Measurements from ENCODE around the gene GPR55.

The GPR55 gene

DNA sequence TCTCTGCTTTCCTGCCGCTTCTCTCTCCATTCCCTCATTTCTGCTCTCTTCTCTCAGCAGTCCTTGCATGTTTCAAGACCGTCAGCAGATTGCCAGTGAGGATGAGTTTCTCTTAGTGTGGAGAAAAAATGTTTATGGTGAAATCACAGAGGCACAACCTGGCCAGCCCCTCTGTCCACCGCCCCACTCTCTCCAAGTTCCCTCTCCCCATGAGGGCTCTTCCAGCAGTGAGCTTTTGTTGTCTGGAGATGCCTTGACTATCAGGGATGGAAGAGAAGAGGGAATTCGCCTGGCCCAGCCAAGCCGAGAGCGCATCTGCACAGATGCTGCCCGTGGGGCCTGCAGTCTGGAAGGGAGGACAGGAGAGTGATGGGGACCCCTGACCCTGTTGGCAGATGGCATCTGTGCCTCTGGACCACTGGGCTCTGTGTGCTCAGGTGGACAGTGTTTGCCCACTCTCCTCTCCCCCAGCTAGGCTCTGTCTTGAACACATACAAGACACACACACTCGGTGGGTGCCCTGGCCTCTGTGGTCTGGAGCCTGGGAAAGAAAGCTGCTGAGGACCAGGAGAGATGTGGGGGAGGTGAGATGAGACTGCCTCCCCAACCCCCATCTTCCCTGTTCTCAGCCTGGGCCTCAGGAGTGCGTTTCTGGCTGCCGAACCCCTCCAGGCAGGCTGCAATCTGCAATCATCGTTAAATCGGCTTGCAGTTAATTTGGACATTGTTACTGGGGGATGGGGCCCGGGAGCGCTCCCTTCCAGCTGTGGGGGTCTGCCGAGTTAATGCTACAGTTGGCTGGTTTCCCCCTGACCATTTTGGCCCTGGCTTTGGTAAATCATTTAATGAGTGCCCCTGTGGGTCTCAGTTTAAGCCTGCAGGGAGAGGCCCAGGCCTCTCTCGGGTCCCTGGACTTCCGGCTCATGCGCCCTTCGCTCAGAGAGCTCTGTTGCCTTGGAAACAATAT is 55.8 kb downstream of the GPR55 start:
- TF ChIP-seq, protein P1, sequence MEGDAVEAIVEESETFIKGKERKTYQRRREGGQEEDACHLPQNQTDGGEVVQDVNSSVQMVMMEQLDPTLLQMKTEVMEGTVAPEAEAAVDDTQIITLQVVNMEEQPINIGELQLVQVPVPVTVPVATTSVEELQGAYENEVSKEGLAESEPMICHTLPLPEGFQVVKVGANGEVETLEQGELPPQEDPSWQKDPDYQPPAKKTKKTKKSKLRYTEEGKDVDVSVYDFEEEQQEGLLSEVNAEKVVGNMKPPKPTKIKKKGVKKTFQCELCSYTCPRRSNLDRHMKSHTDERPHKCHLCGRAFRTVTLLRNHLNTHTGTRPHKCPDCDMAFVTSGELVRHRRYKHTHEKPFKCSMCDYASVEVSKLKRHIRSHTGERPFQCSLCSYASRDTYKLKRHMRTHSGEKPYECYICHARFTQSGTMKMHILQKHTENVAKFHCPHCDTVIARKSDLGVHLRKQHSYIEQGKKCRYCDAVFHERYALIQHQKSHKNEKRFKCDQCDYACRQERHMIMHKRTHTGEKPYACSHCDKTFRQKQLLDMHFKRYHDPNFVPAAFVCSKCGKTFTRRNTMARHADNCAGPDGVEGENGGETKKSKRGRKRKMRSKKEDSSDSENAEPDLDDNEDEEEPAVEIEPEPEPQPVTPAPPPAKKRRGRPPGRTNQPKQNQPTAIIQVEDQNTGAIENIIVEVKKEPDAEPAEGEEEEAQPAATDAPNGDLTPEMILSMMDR (conservative IDR thresholded peaks at IDR 0.05; ENCODE audit: low read depth, low read length), result no peak
- H3K4me3 ChIP-seq (IDR thresholded peaks at IDR 0.05; ENCODE audit: insufficient read depth, low read depth, low read length), result peak overlapping the region; percentile 60
- no peak overlapping the region for H2AFZ ChIP-seq (ENCODE audit: low read depth)
- peak overlapping the region; percentile 99 for H3K4me2 ChIP-seq
- peaks cover 87% of the 10 kb centered on the region for H3K79me2 ChIP-seq (ENCODE audit: insufficient read depth, low read depth)
- H3K27ac ChIP-seq, result peak overlapping the region; percentile 87
- H3K36me3 ChIP-seq (ENCODE audit: insufficient read depth), result no peaks in the 10 kb centered on the region
- peak overlapping the region; percentile 86 for H3K9ac ChIP-seq
- peaks cover 83% of the 10 kb centered on the region for H3K4me1 ChIP-seq (ENCODE audit: low read depth, poor library complexity, severe bottlenecking)
- no peaks in the 10 kb centered on the region for H3K27me3 ChIP-seq (ENCODE audit: insufficient read depth, low read depth)
- H4K20me1 ChIP-seq (ENCODE audit: insufficient read depth), result no peaks in the 10 kb centered on the region

DNA sequence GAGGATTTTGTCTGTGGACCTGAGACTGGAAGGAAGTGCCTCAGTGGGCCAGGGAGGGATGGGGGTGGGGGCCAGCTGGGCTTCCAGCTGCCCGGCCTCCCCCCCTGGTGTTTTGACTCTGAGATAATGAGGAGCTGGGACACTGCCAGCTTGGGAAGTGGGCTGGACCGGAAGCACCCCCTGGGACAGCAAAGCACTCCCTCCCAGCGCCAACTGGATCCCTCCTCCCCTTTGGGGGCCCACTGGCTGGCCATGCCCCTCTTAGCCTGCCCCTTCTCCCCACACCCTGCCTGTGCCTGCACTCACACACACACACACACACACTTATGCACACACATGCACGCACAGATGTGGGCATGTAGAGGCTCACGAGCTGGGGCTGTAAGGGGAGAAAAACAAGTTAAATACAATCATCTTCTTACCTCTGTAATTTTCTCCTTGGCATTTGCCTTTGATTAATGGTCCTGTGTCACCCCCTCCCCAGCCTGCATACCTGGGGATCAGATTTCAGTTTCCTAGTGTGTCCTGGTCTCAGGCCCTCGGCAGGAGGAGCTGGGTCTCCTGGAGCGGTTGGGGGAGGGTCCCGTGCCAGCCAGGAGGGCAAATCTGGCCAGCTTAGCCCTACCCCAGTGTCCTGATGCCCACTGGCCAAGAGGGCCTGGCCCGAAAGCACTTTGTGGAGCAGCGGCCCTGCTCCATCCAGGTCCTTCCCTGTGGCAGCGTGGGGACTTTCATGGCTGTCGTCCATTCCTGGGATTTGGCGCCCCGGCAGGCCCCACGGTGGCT is 56.7 kb downstream of the GPR55 start:
- H3K36me3 ChIP-seq (ENCODE audit: insufficient read depth), result no peaks in the 10 kb centered on the region
- no peak overlapping the region for H2AFZ ChIP-seq (ENCODE audit: low read depth)
- peak overlapping the region; percentile 99 for H3K4me2 ChIP-seq
- TF ChIP-seq, protein P1 (conservative IDR thresholded peaks at IDR 0.05; ENCODE audit: low read depth, low read length), result no peak
- H3K79me2 ChIP-seq (ENCODE audit: insufficient read depth, low read depth), result peaks cover 92% of the 10 kb centered on the region
- H3K27ac ChIP-seq, result peak overlapping the region; percentile 87
- peaks cover 80% of the 10 kb centered on the region for H3K4me1 ChIP-seq (ENCODE audit: low read depth, poor library complexity, severe bottlenecking)
- H3K4me3 ChIP-seq (IDR thresholded peaks at IDR 0.05; ENCODE audit: insufficient read depth, low read depth, low read length), result no peak overlapping the region
- H3K9ac ChIP-seq, result peak overlapping the region; percentile 86; the same call in 1 of the 2 replicates
- no peaks in the 10 kb centered on the region for H4K20me1 ChIP-seq (ENCODE audit: insufficient read depth)
- H3K27me3 ChIP-seq (ENCODE audit: insufficient read depth, low read depth), result no peaks in the 10 kb centered on the region

DNA sequence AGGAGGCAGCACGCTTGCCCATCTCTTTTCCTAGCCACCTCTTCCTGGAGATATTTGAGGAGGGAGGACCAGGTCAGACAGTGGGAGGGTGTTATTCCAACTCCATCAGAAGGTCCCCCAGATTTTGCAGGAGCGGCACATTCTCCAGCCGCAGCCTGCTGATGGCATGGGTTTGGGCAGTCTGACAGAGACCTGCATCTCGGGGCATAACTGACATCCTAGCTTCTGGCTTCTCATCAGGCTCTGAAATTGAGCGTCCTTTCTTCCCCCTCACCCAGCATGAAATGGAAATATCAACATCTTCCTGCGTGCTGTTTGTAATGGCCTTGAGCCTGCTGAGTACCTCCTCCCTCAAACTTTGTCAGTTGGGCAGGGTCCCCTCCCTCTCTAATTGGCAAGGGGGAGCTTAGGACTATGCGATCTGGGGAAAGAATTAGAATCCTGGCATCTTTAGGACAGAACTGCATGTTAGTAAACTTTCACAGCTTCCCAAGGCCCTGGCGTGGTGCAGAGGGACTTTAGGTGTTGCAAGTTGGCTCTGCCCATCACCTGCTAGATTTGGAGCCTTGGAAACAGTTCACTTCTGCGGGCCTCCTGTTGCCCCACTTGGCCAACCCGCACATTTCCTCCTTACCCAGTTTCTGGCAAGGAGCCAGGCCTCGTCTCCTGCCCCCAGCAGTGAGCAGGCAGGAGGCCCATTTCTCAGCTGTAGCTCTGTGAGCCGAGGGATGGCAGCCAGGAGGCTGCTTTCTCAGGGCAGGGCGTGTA is 58.1 kb downstream of the GPR55 start:
- Histone ChIP-seq H3K36me3 (ENCODE audit: insufficient read depth) (no peaks in the 10 kb centered on the region), H3K4me2 (peak overlapping the region; percentile 99), H3K79me2 (ENCODE audit: insufficient read depth, low read depth) (peaks cover 78% of the 10 kb centered on the region), H3K27ac (peak overlapping the region; percentile 87), H4K20me1 (ENCODE audit: insufficient read depth) (no peaks in the 10 kb centered on the region), H3K9ac (peak overlapping the region; percentile 86; the same call in 1 of the 2 replicates), H2AFZ (ENCODE audit: low read depth) (no peak overlapping the region), H3K4me3 (IDR thresholded peaks at IDR 0.05; ENCODE audit: insufficient read depth, low read depth, low read length) (peak overlapping the region; percentile 83), H3K27me3 (ENCODE audit: insufficient read depth, low read depth) (no peaks in the 10 kb centered on the region), H3K4me1 (ENCODE audit: low read depth, poor library complexity, severe bottlenecking) (peaks cover 66% of the 10 kb centered on the region)
- TF ChIP-seq, protein P1 (conservative IDR thresholded peaks at IDR 0.05; ENCODE audit: low read depth, low read length), result no peak

All from KMS-11 (cell line).